Ovary (tissue), 3 donors: Measurements from ENCODE around the gene LARGE1.

Experiments
- EP300 ChIP-seq: sonication (generic); formaldehyde crosslinking; IDR thresholded peaks from one replicate; pipeline ENCODE4 v1.6.1; 2017; ENCODE audit warnings: antibody characterized with exemption
- POLR2A ChIP-seq: fragments of 450-650 bp; IDR thresholded peaks from one replicate; pipeline ENCODE4 v1.6.1; 2017; ENCODE audit warnings: antibody characterized with exemption, mild to moderate bottlenecking, moderate library complexity
- TF ChIP-seq, protein P1 (sequence below), 3 donors: fragments of 450-650 bp in 2 of 3; fragments of 200-600 bp in 1 of 3; IDR thresholded peaks; one replicate each; pipeline versions ENCODE4 v1.5.1 to v1.8.0; 2016 to 2022; ENCODE audit warnings: antibody characterized with exemption in 3 of 3, mild to moderate bottlenecking in 1 of 3
- donor health status: DM: no; HTN: no; CAD: no.

DNA sequence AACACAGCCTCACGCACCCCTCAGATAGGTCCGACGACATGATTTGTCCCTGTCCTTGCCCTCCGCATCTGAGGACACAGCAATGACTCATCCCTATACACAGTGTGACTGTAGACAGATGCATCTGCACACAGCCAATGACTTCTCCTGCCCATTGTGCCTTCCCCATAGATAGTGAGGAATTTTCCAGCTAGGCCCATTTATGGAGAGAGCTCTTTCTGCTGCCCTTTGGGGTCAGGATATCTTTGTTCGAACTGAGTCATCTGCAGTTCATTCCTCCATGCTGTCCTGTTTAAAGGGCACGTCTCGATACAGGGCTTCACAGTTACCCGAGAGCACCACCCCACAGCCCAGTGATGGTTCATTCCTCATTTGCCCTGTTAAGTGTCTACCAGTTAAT, 96.7 kb downstream of the LARGE1 start:
- no peak for TF ChIP-seq POLR2A
- TF ChIP-seq EP300: no peak
- TF ChIP-seq, protein P1, sequence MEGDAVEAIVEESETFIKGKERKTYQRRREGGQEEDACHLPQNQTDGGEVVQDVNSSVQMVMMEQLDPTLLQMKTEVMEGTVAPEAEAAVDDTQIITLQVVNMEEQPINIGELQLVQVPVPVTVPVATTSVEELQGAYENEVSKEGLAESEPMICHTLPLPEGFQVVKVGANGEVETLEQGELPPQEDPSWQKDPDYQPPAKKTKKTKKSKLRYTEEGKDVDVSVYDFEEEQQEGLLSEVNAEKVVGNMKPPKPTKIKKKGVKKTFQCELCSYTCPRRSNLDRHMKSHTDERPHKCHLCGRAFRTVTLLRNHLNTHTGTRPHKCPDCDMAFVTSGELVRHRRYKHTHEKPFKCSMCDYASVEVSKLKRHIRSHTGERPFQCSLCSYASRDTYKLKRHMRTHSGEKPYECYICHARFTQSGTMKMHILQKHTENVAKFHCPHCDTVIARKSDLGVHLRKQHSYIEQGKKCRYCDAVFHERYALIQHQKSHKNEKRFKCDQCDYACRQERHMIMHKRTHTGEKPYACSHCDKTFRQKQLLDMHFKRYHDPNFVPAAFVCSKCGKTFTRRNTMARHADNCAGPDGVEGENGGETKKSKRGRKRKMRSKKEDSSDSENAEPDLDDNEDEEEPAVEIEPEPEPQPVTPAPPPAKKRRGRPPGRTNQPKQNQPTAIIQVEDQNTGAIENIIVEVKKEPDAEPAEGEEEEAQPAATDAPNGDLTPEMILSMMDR (IDR thresholded peaks at IDR 0.05): no peak
